Parathyroid adenoma (tissue), 2 donors: ENCODE data around the gene YBEY.

Experiments used
- H2AFZ ChIP-seq: fragments of 300-600 bp; sonication (generic); one replicate; pipeline ENCODE4 v1.7.0; 2017; ENCODE audit warnings: antibody characterized with exemption, mild to moderate bottlenecking
- H3K27ac ChIP-seq: fragments of 300-600 bp; sonication (generic); one replicate; pipeline ENCODE4 v1.7.0; 2017
- H3K27me3 ChIP-seq: fragments of 300-600 bp; sonication (generic); one replicate; pipeline ENCODE4 v1.7.0; 2017; ENCODE audit warnings: low read length; ENCODE audit not compliant: control insufficient read depth, insufficient read depth
- H3K36me3 ChIP-seq: fragments of 300-600 bp; sonication (generic); one replicate; pipeline ENCODE4 v1.7.0; 2017; ENCODE audit warnings: low read length; ENCODE audit not compliant: control insufficient read depth, insufficient read depth
- H3K4me1 ChIP-seq: fragments of 300-600 bp; sonication (generic); one replicate; pipeline ENCODE4 v1.7.0; 2017; ENCODE audit warnings: control low read depth
- H3K4me2 ChIP-seq: fragments of 300-600 bp; sonication (generic); one replicate; pipeline ENCODE4 v1.7.0; 2017; ENCODE audit warnings: low read length
- H3K4me3 ChIP-seq: fragments of 300-600 bp; sonication (generic); one replicate; pipeline ENCODE4 v1.7.0; 2017; ENCODE audit warnings: low read depth, low read length
- H3K79me2 ChIP-seq: fragments of 300-600 bp; sonication (generic); one replicate; pipeline ENCODE4 v1.7.0; 2017; ENCODE audit warnings: control low read depth
- H3K9ac ChIP-seq: fragments of 300-600 bp; sonication (generic); one replicate; pipeline ENCODE4 v1.7.0; 2017; ENCODE audit warnings: mild to moderate bottlenecking
- H3K9me3 ChIP-seq: fragments of 300-600 bp; sonication (generic); one replicate; pipeline ENCODE4 v1.7.0; 2017; ENCODE audit warnings: low read length; ENCODE audit not compliant: control insufficient read depth
- CTCF ChIP-seq: fragments of 300-600 bp; sonication (generic); IDR thresholded peaks from one replicate; pipeline ENCODE4 v1.7.0; 2017; ENCODE audit warnings: antibody characterized with exemption, mild to moderate bottlenecking
- donor health status: primary hyperparathyroidism.

YBEY gene

GRCh38 chr21:46329796-46330195 is 43.7 kb downstream of the YBEY start:
- Histone ChIP-seq H3K27ac (no peak overlapping the region), H3K4me3 (no peak overlapping the region), H3K9ac (no peak overlapping the region), H3K79me2 (peaks cover 3% of the 10 kb centered on the region), H3K27me3 (no peaks in the 10 kb centered on the region), H3K36me3 (no peaks in the 10 kb centered on the region), H3K9me3 (no peaks in the 10 kb centered on the region), H3K4me2 (no peak overlapping the region), H2AFZ (no peak overlapping the region), H3K4me1 (peaks cover 3% of the 10 kb centered on the region)
- no peak for TF ChIP-seq CTCF

- no peak for TF ChIP-seq CTCF
- Histone ChIP-seq H3K9ac (no peak overlapping the region), H3K9me3 (no peaks in the 10 kb centered on the region), H3K4me2 (no peak overlapping the region), H3K4me3 (no peak overlapping the region), H3K36me3 (no peaks in the 10 kb centered on the region), H2AFZ (no peak overlapping the region), H3K27me3 (no peaks in the 10 kb centered on the region), H3K79me2 (peaks cover 6% of the 10 kb centered on the region), H3K4me1 (no peaks in the 10 kb centered on the region), H3K27ac (no peak overlapping the region)
These were observed 48.4 kb downstream of the YBEY start for GRCh38 chr21:46334351-46335140.

GRCh38 chr21:46336603-46337002 is 50.5 kb downstream of the YBEY start:
- no peak overlapping the region for H3K9ac ChIP-seq
- no peak for TF ChIP-seq CTCF
- peaks cover 6% of the 10 kb centered on the region for H3K79me2 ChIP-seq
- no peak overlapping the region for H3K4me2 ChIP-seq
- H2AFZ ChIP-seq = no peak overlapping the region
- no peak overlapping the region for H3K4me3 ChIP-seq
- H3K27me3 ChIP-seq = no peaks in the 10 kb centered on the region
- no peaks in the 10 kb centered on the region for H3K36me3 ChIP-seq
- H3K4me1 ChIP-seq = no peaks in the 10 kb centered on the region
- no peak overlapping the region for H3K27ac ChIP-seq
- no peaks in the 10 kb centered on the region for H3K9me3 ChIP-seq

- H3K27ac ChIP-seq = no peak overlapping the region
- no peak overlapping the region for H3K9ac ChIP-seq
- H3K4me1 ChIP-seq = no peaks in the 10 kb centered on the region
- H3K27me3 ChIP-seq = no peaks in the 10 kb centered on the region
- no peaks in the 10 kb centered on the region for H3K36me3 ChIP-seq
- H3K9me3 ChIP-seq = no peaks in the 10 kb centered on the region
- H3K79me2 ChIP-seq = peaks cover 3% of the 10 kb centered on the region
- no peak overlapping the region for H3K4me2 ChIP-seq
- H3K4me3 ChIP-seq = no peak overlapping the region
- no peak for TF ChIP-seq CTCF
- H2AFZ ChIP-seq = no peak overlapping the region
These were observed 54.9 kb downstream of the YBEY start for GRCh38 chr21:46340998-46341397.
